Measurements from ENCODE around the gene CRBN. TPM values are rescaled to one million over a fixed set of nuclear protein-coding genes. Genes with fewer than 3 reads are reported as not detected.

CRBN gene
- total and polyA plus RNA-seq, 2 experiments from 2014 or later: 41.1 to 69.6 TPM

DNA sequence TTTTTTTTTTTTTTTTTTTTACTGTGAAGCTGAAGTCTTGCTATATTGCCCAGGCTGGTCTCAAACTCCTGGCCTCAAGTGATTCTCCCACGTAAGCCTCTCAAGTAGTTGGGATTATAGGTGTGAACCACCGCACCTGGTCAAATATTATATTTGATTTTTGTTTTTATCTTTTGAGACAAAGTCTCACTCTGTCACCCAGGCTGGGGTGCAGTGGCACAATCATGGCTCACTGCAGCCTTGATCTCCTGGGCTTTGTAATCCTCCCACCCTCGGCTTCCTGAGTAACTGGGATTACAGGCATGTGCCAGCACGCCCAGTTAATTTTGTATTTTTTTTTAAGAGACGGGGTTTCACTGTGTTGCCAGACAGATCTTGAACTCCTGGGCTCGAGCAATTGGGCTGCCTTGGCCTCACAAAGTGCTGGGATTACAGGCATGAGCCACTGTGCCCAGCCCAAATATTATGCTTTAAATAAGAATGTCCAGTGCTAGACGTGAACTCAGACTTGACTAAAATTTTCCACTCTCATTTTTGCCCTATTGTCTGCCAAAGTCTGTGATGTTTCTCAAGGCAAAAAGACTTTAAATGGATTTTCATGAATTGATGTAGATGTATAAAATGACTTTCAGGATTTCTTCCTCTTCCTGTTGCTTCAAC is 33.4 kb upstream of the CRBN start:
- WGBS, 2 experiments (ENCODE audit: low coverage in 1 of 2, low lambda C conversion rate in 2 of 2, missing lambda C conversion rate in 2 of 2): 7% methylated on average over 7 of the region's 7 CpGs
- no peaks in the 10 kb centered on the region for H3K79me2 ChIP-seq (ENCODE audit: insufficient read depth)

DNA sequence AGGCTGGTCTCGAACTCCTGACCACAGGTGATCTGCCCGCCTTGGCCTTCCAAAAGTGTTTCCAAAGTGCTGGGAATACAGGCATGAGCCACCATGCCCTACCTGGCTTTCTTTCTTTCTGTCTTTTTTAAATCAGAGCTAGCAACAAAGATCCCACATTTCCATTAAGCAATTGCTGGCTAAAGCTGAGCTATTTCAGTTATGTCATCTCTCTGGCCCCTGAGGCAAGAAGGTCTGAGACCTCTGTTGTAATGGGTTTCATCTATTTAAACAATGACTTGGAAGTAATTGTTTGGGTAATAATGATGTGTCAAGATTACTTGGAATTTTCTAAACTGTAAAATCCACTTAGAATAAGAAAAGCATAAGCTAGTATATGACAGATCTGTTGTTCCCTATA is 30.2 kb upstream of the CRBN start:
- in situ Hi-C loops (cut with MboI): loop anchor here (10.0 kb wide), 1 partner anchor 1065 kb away; no protein-coding TSS in a partner anchor
- Histone ChIP-seq H3K4me2 (ENCODE audit: unreplicated experiment) (no peak overlapping the region), H3K4me3 (no peak overlapping the region), H3K79me2 (ENCODE audit: insufficient read depth) (no peaks in the 10 kb centered on the region), H3K4me1 (ENCODE audit: insufficient read depth) (no peaks in the 10 kb centered on the region), H3K27me3 (replicated peaks; ENCODE audit: insufficient read depth) (no peaks in the 10 kb centered on the region), H3K9ac (no peak overlapping the region), H3K27ac (no peak overlapping the region), H3K36me3 (ENCODE audit: low read depth) (no peaks in the 10 kb centered on the region), H3F3A (ENCODE audit: insufficient read depth) (no peaks in the 10 kb centered on the region), H2AFZ (no peak overlapping the region), H4K20me1 (ENCODE audit: insufficient read depth) (no peaks in the 10 kb centered on the region), H3K9me3 (ENCODE audit: low read depth) (no peaks in the 10 kb centered on the region), H3K9me2 (ENCODE audit: insufficient read depth) (no peaks in the 10 kb centered on the region)
- no peak for TF ChIP-seq EZH2 (IDR thresholded peaks at IDR 0.05; ENCODE audit: insufficient read depth, poor library complexity, severe bottlenecking)
- TF ChIP-seq EZH2phosphoT487 (IDR thresholded peaks at IDR 0.05; ENCODE audit: insufficient read depth, low read depth): no peak
- WGBS, 2 experiments (ENCODE audit: low coverage in 1 of 2, low lambda C conversion rate in 2 of 2, missing lambda C conversion rate in 2 of 2): 25 to 32% methylated on average over 2 of the region's 2 CpGs
- DNase-seq: no peak

More for the DNA sequence above, 33.4 kb upstream of the CRBN start:
- no peaks in the 10 kb centered on the region for H3F3A ChIP-seq (ENCODE audit: insufficient read depth)
- H3K27ac ChIP-seq: no peak overlapping the region
- no peaks in the 10 kb centered on the region for H3K4me1 ChIP-seq (ENCODE audit: insufficient read depth)
- no peaks in the 10 kb centered on the region for H3K9me2 ChIP-seq (ENCODE audit: insufficient read depth)
- H3K9me3 ChIP-seq (ENCODE audit: low read depth): no peaks in the 10 kb centered on the region
- H3K36me3 ChIP-seq (ENCODE audit: low read depth): no peaks in the 10 kb centered on the region
- H3K27me3 ChIP-seq (replicated peaks; ENCODE audit: insufficient read depth): no peaks in the 10 kb centered on the region
- H4K20me1 ChIP-seq (ENCODE audit: insufficient read depth): no peaks in the 10 kb centered on the region
- H2AFZ ChIP-seq: no peak overlapping the region
- no peak overlapping the region for H3K4me3 ChIP-seq
- TF ChIP-seq EZH2phosphoT487 (IDR thresholded peaks at IDR 0.05; ENCODE audit: insufficient read depth, low read depth) (no peak), EZH2 (IDR thresholded peaks at IDR 0.05; ENCODE audit: insufficient read depth, poor library complexity, severe bottlenecking) (no peak)
- in situ Hi-C loops (cut with MboI): no loop called here
- no peak overlapping the region for H3K9ac ChIP-seq
- no peak for DNase-seq
- H3K4me2 ChIP-seq (ENCODE audit: unreplicated experiment): no peak overlapping the region

DNA sequence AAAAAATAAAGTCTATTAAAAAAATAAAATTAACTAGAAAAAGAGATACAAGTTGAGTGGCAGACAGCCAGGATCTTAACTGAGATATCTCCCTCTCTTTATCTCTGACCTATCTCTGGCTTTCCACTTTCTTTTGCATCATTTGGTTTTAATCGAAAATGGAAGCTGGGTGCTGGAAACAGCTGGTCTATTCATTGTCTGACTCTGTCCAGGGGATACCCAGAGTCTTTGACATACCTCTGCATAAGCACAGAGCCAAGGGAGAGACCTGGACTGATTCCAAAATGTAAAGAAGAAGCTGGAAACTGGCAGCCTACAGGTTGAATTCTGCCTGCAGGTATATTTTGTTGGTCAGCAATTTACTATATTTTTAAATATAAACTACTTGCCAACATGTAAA is 29.6 kb upstream of the CRBN start:
- Histone ChIP-seq H4K20me1 (ENCODE audit: insufficient read depth) (no peaks in the 10 kb centered on the region), H3K4me1 (ENCODE audit: insufficient read depth) (no peaks in the 10 kb centered on the region), H3K4me3 (no peak overlapping the region), H2AFZ (no peak overlapping the region), H3K27ac (no peak overlapping the region), H3K9me3 (ENCODE audit: low read depth) (no peaks in the 10 kb centered on the region), H3K79me2 (ENCODE audit: insufficient read depth) (no peaks in the 10 kb centered on the region), H3K4me2 (ENCODE audit: unreplicated experiment) (no peak overlapping the region), H3K27me3 (replicated peaks; ENCODE audit: insufficient read depth) (no peaks in the 10 kb centered on the region), H3K9ac (no peak overlapping the region), H3F3A (ENCODE audit: insufficient read depth) (no peaks in the 10 kb centered on the region), H3K9me2 (ENCODE audit: insufficient read depth) (no peaks in the 10 kb centered on the region), H3K36me3 (ENCODE audit: low read depth) (no peaks in the 10 kb centered on the region)
- 19 to 22% methylated on average over 1 of the region's 1 CpG for WGBS, 2 experiments (ENCODE audit: low coverage in 1 of 2, low lambda C conversion rate in 2 of 2, missing lambda C conversion rate in 2 of 2)
- no peak for DNase-seq
- TF ChIP-seq EZH2 (IDR thresholded peaks at IDR 0.05; ENCODE audit: insufficient read depth, poor library complexity, severe bottlenecking): no peak
- no peak for TF ChIP-seq EZH2phosphoT487 (IDR thresholded peaks at IDR 0.05; ENCODE audit: insufficient read depth, low read depth)
- in situ Hi-C loops (cut with MboI): loop anchor here (10.0 kb wide), 1 partner anchor 1066 kb away; no protein-coding TSS in a partner anchor

DNA sequence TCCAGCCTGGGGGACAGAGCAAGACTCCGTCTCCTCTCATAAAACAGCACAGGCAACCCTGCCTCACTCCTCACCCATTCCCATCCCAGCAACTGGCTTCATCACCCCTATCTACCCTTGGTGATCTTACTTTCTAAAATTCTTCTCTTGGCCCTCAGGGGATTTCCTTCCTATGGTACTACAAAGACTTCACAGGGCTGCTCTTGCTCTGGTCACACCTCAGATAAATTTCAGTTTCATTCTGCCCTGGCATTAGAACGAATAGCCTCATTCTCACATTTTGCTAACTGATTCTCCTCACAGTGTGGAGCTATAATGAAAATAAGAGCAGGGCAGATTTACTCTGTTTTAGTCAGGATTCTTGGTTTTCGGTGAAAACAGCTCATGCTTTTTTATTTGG is 22.1 kb upstream of the CRBN start:
- H3K27me3 ChIP-seq (replicated peaks; ENCODE audit: insufficient read depth): no peaks in the 10 kb centered on the region
- H3K4me2 ChIP-seq (ENCODE audit: unreplicated experiment): no peak overlapping the region
- H3K4me3 ChIP-seq: no peak overlapping the region
- no peaks in the 10 kb centered on the region for H3K79me2 ChIP-seq (ENCODE audit: insufficient read depth)
- no peaks in the 10 kb centered on the region for H3F3A ChIP-seq (ENCODE audit: insufficient read depth)
- H3K9me3 ChIP-seq (ENCODE audit: low read depth): no peaks in the 10 kb centered on the region
- DNase-seq: no peak
- in situ Hi-C loops (cut with MboI): loop anchor here (10.0 kb wide), 1 partner anchor 1073 kb away; no protein-coding TSS in a partner anchor
- H3K9me2 ChIP-seq (ENCODE audit: insufficient read depth): no peaks in the 10 kb centered on the region
- 47 to 54% methylated on average over 3 of the region's 3 CpGs for WGBS, 2 experiments (ENCODE audit: low coverage in 1 of 2, low lambda C conversion rate in 2 of 2, missing lambda C conversion rate in 2 of 2)
- no peak overlapping the region for H3K27ac ChIP-seq
- H3K36me3 ChIP-seq (ENCODE audit: low read depth): no peaks in the 10 kb centered on the region
- H3K4me1 ChIP-seq (ENCODE audit: insufficient read depth): no peaks in the 10 kb centered on the region
- no peak for TF ChIP-seq EZH2phosphoT487 (IDR thresholded peaks at IDR 0.05; ENCODE audit: insufficient read depth, low read depth)
- TF ChIP-seq EZH2 (IDR thresholded peaks at IDR 0.05; ENCODE audit: insufficient read depth, poor library complexity, severe bottlenecking): no peak
- H3K9ac ChIP-seq: no peak overlapping the region
- no peak overlapping the region for H2AFZ ChIP-seq
- H4K20me1 ChIP-seq (ENCODE audit: insufficient read depth): no peaks in the 10 kb centered on the region
